Smooth muscle cell (in vitro differentiated cells): ENCODE measurements around the gene NPR1. TPM values are rescaled to one million over a fixed set of nuclear protein-coding genes. Genes with fewer than 3 reads are reported as not detected.
A peak's percentile ranks its signal among the peaks of the same experiment; 100 is the strongest.

Source experiments
- DNase-seq: peaks from one replicate; lab custom pipeline; 2025; ENCODE audit not compliant: unreplicated experiment; lab: John Stamatoyannopoulos, UW
- H2AFZ ChIP-seq: fragments of 200-600 bp; sonication (generic); 2 replicates; pipeline ENCODE4 v1.6.0; 2016; ENCODE audit warnings: antibody characterized with exemption, low read depth, mild to moderate bottlenecking
- H3F3A ChIP-seq: fragments of 200-600 bp; sonication (generic); 2 replicates; pipeline ENCODE4 v1.6.0; 2017; ENCODE audit warnings: antibody characterized with exemption, low read depth
- H3K27ac ChIP-seq: fragments of 200-600 bp; sonication (generic); 2 replicates; pipeline ENCODE4 v1.5.1; 2016; ENCODE audit warnings: low read depth, mild to moderate bottlenecking
- H3K27me3 ChIP-seq: fragments of 200-600 bp; sonication (generic); 2 replicates; pipeline ENCODE4 v1.6.1; 2016; ENCODE audit warnings: low read depth, mild to moderate bottlenecking
- H3K36me3 ChIP-seq: fragments of 200-600 bp; sonication (generic); 2 replicates; pipeline ENCODE4 v1.5.1; 2016; ENCODE audit warnings: low read depth
- H3K4me1 ChIP-seq: fragments of 200-600 bp; sonication (generic); 2 replicates; pipeline ENCODE4 v1.5.1; 2016; ENCODE audit warnings: low read depth
- H3K4me2 ChIP-seq: fragments of 200-600 bp; sonication (generic); 2 replicates; pipeline ENCODE4 v1.6.0; 2016; ENCODE audit warnings: mild to moderate bottlenecking
- H3K4me3 ChIP-seq: fragments of 200-600 bp; sonication (generic); 2 replicates; pipeline ENCODE4 v1.5.1; 2016; ENCODE audit warnings: mild to moderate bottlenecking
- H3K79me2 ChIP-seq: fragments of 200-600 bp; sonication (generic); 2 replicates; pipeline ENCODE4 v1.6.0; 2016; ENCODE audit warnings: low read depth, mild to moderate bottlenecking
- H3K9ac ChIP-seq: fragments of 200-600 bp; sonication (generic); 2 replicates; pipeline ENCODE4 v1.6.0; 2016; ENCODE audit warnings: low read depth
- H3K9me3 ChIP-seq: fragments of 200-600 bp; sonication (generic); replicated peaks from 2 replicates; pipeline ENCODE4 v1.5.1; 2016; ENCODE audit warnings: low read depth
- H4K20me1 ChIP-seq: fragments of 200-600 bp; sonication (generic); 2 replicates; pipeline ENCODE4 v1.6.0; 2016; ENCODE audit warnings: low read depth
- WGBS: methylation state at CpG from one replicate; pipeline ENCODE4 v1.1.7; 2016; ENCODE audit warnings: low lambda C conversion rate; 5-methylcytosine and 5-hydroxymethylcytosine counted together
- polyA plus RNA-seq: library from polyadenylated mRNA; unstranded; fragments of >200 nt; fragmentation: Nextera tagmentation; extraction: Ambion mirVana; gene quantifications from 2 replicates; pipeline ENCODE4 v1.2.1, GENCODE V29; 2016
- total RNA-seq: library from RNA; depleted of rRNA; stranded (reverse); fragments of >200 nt; gene quantifications from 2 replicates; pipeline ENCODE4 v1.2.3, GENCODE V29; 2014
- TF ChIP-seq, protein P1 (sequence below): fragments of 200-600 bp; sonication (generic); IDR thresholded peaks from 2 replicates; pipeline ENCODE4 v1.5.1; 2017; ENCODE audit warnings: borderline replicate concordance, mild to moderate bottlenecking, antibody characterized with exemption; ENCODE audit not compliant: insufficient read depth, poor library complexity, severe bottlenecking

Gene NPR1
- total and polyA plus RNA-seq, 2 experiments from 2014 or later = 0.24 to 0.54 TPM

DNA sequence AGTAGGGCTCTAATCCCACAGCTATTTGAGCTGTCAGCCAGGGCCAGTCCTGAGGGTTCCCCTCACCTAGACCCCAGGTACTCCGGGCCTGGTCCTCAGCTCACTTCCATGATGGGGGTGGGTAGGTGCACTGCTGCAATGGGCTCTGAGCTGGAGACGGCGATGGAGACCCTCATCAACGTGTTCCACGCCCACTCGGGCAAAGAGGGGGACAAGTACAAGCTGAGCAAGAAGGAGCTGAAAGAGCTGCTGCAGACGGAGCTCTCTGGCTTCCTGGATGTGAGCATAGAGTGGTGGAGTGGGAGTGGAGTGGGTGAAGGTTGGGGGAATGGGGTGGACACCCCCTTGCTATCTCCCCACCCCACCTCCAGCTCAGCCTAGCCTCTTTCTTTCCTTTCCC, 48.1 kb upstream of the NPR1 start:
- TF ChIP-seq, protein P1, sequence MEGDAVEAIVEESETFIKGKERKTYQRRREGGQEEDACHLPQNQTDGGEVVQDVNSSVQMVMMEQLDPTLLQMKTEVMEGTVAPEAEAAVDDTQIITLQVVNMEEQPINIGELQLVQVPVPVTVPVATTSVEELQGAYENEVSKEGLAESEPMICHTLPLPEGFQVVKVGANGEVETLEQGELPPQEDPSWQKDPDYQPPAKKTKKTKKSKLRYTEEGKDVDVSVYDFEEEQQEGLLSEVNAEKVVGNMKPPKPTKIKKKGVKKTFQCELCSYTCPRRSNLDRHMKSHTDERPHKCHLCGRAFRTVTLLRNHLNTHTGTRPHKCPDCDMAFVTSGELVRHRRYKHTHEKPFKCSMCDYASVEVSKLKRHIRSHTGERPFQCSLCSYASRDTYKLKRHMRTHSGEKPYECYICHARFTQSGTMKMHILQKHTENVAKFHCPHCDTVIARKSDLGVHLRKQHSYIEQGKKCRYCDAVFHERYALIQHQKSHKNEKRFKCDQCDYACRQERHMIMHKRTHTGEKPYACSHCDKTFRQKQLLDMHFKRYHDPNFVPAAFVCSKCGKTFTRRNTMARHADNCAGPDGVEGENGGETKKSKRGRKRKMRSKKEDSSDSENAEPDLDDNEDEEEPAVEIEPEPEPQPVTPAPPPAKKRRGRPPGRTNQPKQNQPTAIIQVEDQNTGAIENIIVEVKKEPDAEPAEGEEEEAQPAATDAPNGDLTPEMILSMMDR = no peak
- H3F3A ChIP-seq = no peaks in the 10 kb centered on the region
- WGBS = 95% methylated on average over 7 of the region's 7 CpGs

DNA sequence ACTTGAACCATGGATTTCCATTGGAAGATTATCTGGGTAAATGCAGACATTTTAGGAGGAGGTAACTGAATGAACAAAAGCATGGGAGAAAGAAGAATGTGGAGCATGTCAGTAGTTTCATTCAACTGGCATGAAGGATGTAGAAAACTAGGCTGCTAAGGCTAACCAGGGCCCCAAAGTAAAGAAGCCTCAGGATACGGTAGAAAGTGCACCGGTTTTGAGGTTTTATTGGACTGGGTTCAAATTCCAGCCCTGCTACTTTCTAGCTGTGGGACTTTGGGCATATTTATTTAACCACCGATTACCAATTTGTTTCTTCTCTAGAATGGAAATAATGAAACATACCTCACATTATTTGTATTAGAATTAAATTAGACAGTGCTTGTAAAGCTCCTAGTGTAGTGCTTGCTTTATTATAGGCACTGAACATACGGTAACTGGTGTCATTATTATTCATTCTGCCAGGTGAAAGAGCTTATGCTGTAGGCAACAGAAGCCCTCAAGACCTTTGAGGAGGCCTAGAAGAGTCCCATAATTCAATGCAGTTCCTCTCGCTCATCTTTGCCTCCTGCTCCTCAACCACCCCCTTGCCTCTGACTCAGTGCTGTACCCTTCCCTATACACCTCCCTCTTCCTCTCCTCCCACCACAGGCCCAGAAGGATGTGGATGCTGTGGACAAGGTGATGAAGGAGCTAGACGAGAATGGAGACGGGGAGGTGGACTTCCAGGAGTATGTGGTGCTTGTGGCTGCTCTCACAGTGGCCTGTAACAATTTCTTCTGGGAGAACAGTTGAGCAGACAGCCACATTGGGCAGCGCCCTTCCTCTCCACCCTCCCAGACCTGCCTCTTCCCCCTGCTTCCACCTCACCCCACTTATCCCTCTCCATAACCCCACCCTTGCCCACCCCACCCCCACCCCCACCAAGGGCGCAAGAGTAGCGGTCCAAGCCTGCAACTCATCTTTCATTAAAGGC, 47.2 kb upstream of the NPR1 start:
- Histone ChIP-seq H3F3A (no peaks in the 10 kb centered on the region), H3K4me3 (no peak overlapping the region), H4K20me1 (peaks cover 20% of the 10 kb centered on the region), H3K27ac (peak overlapping the region; percentile 4), H3K9ac (no peak overlapping the region), H3K27me3 (no peaks in the 10 kb centered on the region), H3K4me1 (peaks cover 24% of the 10 kb centered on the region), H3K36me3 (peaks cover under 1% of the 10 kb centered on the region), H3K4me2 (no peak overlapping the region), H3K79me2 (peaks cover 24% of the 10 kb centered on the region), H2AFZ (no peak overlapping the region), H3K9me3 (no peaks in the 10 kb centered on the region)
- TF ChIP-seq, protein P1 = no peak
- 88% methylated on average over 9 of the region's 10 CpGs for WGBS
- no peak for DNase-seq

More for the DNA sequence above, 48.1 kb upstream of the NPR1 start:
- H3K9ac ChIP-seq = no peak overlapping the region
- DNase-seq = no peak
- H3K9me3 ChIP-seq = no peaks in the 10 kb centered on the region
- no peak overlapping the region for H3K27ac ChIP-seq
- H3K36me3 ChIP-seq = no peaks in the 10 kb centered on the region
- no peaks in the 10 kb centered on the region for H3K27me3 ChIP-seq
- peaks cover 23% of the 10 kb centered on the region for H3K4me1 ChIP-seq
- no peak overlapping the region for H3K4me3 ChIP-seq
- H3K4me2 ChIP-seq = no peak overlapping the region
- H4K20me1 ChIP-seq = peaks cover 11% of the 10 kb centered on the region
- no peak overlapping the region for H2AFZ ChIP-seq
- H3K79me2 ChIP-seq = peaks cover 19% of the 10 kb centered on the region

DNA sequence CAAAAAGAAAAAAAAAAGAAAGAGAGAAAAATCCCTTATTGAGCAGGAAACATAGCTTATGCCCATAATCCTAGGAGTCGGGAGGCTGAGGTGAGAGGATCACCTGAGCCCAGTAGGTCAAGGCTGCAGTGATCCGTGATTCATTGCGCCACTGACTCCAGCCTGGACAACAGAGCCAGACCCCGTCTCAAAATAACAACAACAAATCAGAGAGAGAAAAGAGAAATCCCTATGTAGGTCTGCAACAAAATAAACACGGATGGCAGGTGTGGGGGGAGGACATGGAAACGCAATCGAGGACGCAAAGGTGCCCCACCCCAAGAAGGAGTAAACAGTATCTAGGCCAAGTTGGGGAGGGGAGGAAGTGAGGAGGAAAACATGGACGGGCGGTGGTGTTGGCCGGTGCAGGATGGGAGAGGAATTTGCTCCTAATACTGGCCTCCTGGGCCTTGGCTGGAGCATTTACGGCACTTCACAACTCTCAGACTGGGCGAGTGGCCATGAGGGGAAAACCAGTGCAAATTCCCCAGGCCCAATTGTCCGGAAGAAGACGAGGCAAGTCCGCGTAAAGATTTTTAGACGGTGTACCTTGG, 45.2 kb upstream of the NPR1 start:
- WGBS = 77% methylated on average over 18 of the region's 18 CpGs
- Histone ChIP-seq H3K27me3 (no peaks in the 10 kb centered on the region), H3K36me3 (peaks cover 13% of the 10 kb centered on the region), H2AFZ (no peak overlapping the region), H3K4me1 (peaks cover 20% of the 10 kb centered on the region), H3K27ac (no peak overlapping the region), H3K9ac (no peak overlapping the region), H3K4me3 (peak overlapping the region; percentile 95), H4K20me1 (peaks cover 39% of the 10 kb centered on the region), H3K79me2 (peaks cover 42% of the 10 kb centered on the region), H3K9me3 (no peaks in the 10 kb centered on the region), H3F3A (peaks cover 9% of the 10 kb centered on the region), H3K4me2 (peak overlapping the region; percentile 40)
- no peak for DNase-seq
- TF ChIP-seq, protein P1 = no peak
